SK-N-SH (cell line): ENCODE results near the gene SVOP.

ENCODE experiments used
- CTCF ChIP-seq: fragments of 200-600 bp; sonication (generic); IDR thresholded peaks from 2 replicates; pipeline ENCODE4 v1.6.1; 2017; ENCODE audit warnings: antibody characterized with exemption, mild to moderate bottlenecking, moderate library complexity
- GABPA ChIP-seq: IDR thresholded peaks from 2 replicates; pipeline ENCODE4 v1.4.0; 2012; ENCODE audit warnings: low read depth, mild to moderate bottlenecking
- GATA2 ChIP-seq: sonication (generic); formaldehyde crosslinking; IDR thresholded peaks from 2 replicates; pipeline ENCODE4 v1.5.0; 2020; ENCODE audit warnings: mild to moderate bottlenecking, missing genetic modification reagents
- RAD21 ChIP-seq: IDR thresholded peaks from 2 replicates; pipeline ENCODE4 v1.6.1; 2012; ENCODE audit warnings: mild to moderate bottlenecking, low read length
- TAF1 ChIP-seq: IDR thresholded peaks from 2 replicates; pipeline ENCODE4 v1.6.1; 2012; ENCODE audit warnings: low read depth, mild to moderate bottlenecking, low read length, moderate library complexity, borderline replicate concordance
- TEAD4 ChIP-seq: IDR thresholded peaks from 2 replicates; pipeline ENCODE4 v1.4.0; 2012; ENCODE audit warnings: mild to moderate bottlenecking, borderline replicate concordance; ENCODE audit not compliant: insufficient read depth
- USF2 ChIP-seq: fragments of 150-350 bp; IDR thresholded peaks from 2 replicates; pipeline ENCODE4 v1.6.1; 2017; ENCODE audit warnings: antibody characterized with exemption, low read length, low read depth, borderline replicate concordance

- TF ChIP-seq GABPA (no peak), USF2 (no peak), TEAD4 (no peak), CTCF (no peak), TAF1 (no peak), RAD21 (no peak), GATA2 (CRISPR knock-in tag) (no peak)
These were observed 11.1 kb downstream of the SVOP start for GRCh38 chr12:109009766-109010165.
